Kidney glomerular epithelial cell (primary cell): ENCODE results near the gene DCUN1D3.

Source experiments
- DNase-seq: peaks from one replicate; lab custom pipeline; 2025; lab: John Stamatoyannopoulos, UW

The DCUN1D3 gene

GRCh38 chr16:20918486-20919239 lies 18.5 kb upstream of the DCUN1D3 start:
- no peak for DNase-seq

GRCh38 chr16:20916942-20917341 lies 16.8 kb upstream of the DCUN1D3 start:
- DNase-seq, result no peak

- no peak for DNase-seq
These were observed 16.1 kb upstream of the DCUN1D3 start for GRCh38 chr16:20916289-20916688.

- no peak for DNase-seq
These were observed 11.2 kb upstream of the DCUN1D3 start for GRCh38 chr16:20911361-20911760.

GRCh38 chr16:20910781-20911321 lies 10.7 kb upstream of the DCUN1D3 start:
- peak; percentile 79 for DNase-seq

- peak; percentile 49 for DNase-seq
These were observed 6.4 kb upstream of the DCUN1D3 start for GRCh38 chr16:20906341-20907255.

- DNase-seq, result no peak
These were observed 5.4 kb upstream of the DCUN1D3 start for GRCh38 chr16:20905576-20905975.

- DNase-seq, result peak; percentile 55
These were observed 4.4 kb upstream of the DCUN1D3 start for GRCh38 chr16:20904507-20905081.

- no peak for DNase-seq
These were observed 3.8 kb upstream of the DCUN1D3 start for GRCh38 chr16:20903899-20904506.

- no peak for DNase-seq
These were observed 3.1 kb upstream of the DCUN1D3 start for GRCh38 chr16:20903116-20903898.

- no peak for DNase-seq
These were observed 2.3 kb upstream of the DCUN1D3 start for GRCh38 chr16:20902426-20902825.

- peak; percentile 67 for DNase-seq
These were observed 1.4 kb upstream of the DCUN1D3 start for GRCh38 chr16:20901436-20902112.

- DNase-seq, result no peak
These were observed 894 bp upstream of the DCUN1D3 start for GRCh38 chr16:20901068-20901435.

GRCh38 chr16:20899477-20900298 lies 470 bp downstream of the DCUN1D3 start:
- DNase-seq, result peak; percentile 10

GRCh38 chr16:20899071-20899470 lies 1.1 kb downstream of the DCUN1D3 start:
- DNase-seq, result peak; percentile 76

GRCh38 chr16:20897922-20898321 lies 2.2 kb downstream of the DCUN1D3 start:
- peak; percentile 37 for DNase-seq

- DNase-seq, result peak; percentile 21
These were observed 2.8 kb downstream of the DCUN1D3 start for GRCh38 chr16:20897253-20897897.

GRCh38 chr16:20894388-20894787 lies 5.8 kb downstream of the DCUN1D3 start:
- DNase-seq, result no peak

GRCh38 chr16:20889625-20890275 lies 10.4 kb downstream of the DCUN1D3 start:
- DNase-seq, result no peak
